A549 (cell line): ENCODE results near the gene HOXA2. TPM values are rescaled to one million over a fixed set of nuclear protein-coding genes. Genes with fewer than 3 reads are reported as not detected.

Experiments
- ATAC-seq, 2 experiments: fragments of 200-7000 bp in 1 of 2; fragments of >200 bp in 1 of 2; cut with Nextera tagmentation in 1 of 2; cut with Tn5 transposase in 1 of 2; 3 replicates each; pipeline versions ENCODE4 v1.8.0 to v1.9.1; 2018 to 2020; ENCODE audit warnings: mild to moderate bottlenecking in 1 of 2, moderate library complexity in 1 of 2
- CTCF ChIA-PET: fragments of 300-600 bp; sonication (Branson Sonifier 250); formaldehyde crosslinking; extraction: SDS; loops from one replicate; lab custom pipeline; 2021; ENCODE audit warnings: antibody characterized with exemption, inconsistent platforms; lab: Yijun Ruan, JAX
- POLR2A ChIA-PET: fragments of 350-600 bp; formaldehyde crosslinking; extraction: SDS; loops from one replicate; lab custom pipeline; 2021; ENCODE audit warnings: antibody characterized with exemption, inconsistent platforms; lab: Yijun Ruan, JAX
- DNase-seq, 2 experiments: peaks; one replicate each; pipeline versions ENCODE4 v3.0.0 to v3.0.0-alpha.2; 2011 to 2016; ENCODE audit warnings: low read depth in 1 of 2, low spot score in 1 of 2
- FAIRE-seq: peaks from 2 replicates; lab custom pipeline; 2011; peaks lifted over from hg19 to GRCh38; lab: Jason Lieb, UNC
- H3K27ac ChIP-seq, 2 experiments: fragments of >200 bp; sonication (Bioruptor Twin); formaldehyde crosslinking; 3 replicates each; pipeline ENCODE4 v1.5.1; 2016 to 2017
- H3K4me1 ChIP-seq: fragments of >200 bp; sonication (Bioruptor Twin); formaldehyde crosslinking; 3 replicates; pipeline ENCODE4 v1.6.1; 2016
- H3K4me2 ChIP-seq: fragments of >200 bp; sonication (Bioruptor Twin); formaldehyde crosslinking; 3 replicates; pipeline ENCODE4 v1.6.1; 2016
- H3K4me3 ChIP-seq: fragments of >200 bp; sonication (Bioruptor Twin); formaldehyde crosslinking; 3 replicates; pipeline ENCODE4 v1.5.1; 2016
- H3K9me3 ChIP-seq: fragments of >200 bp; sonication (Bioruptor Twin); formaldehyde crosslinking; 3 replicates; pipeline ENCODE4 v1.6.1; 2016
- BCL3 ChIP-seq: fragments of >200 bp; sonication (Bioruptor Twin); formaldehyde crosslinking; IDR thresholded peaks from 3 replicates; pipeline ENCODE4 v1.6.1; 2016
- CBX8 ChIP-seq: fragments of 200-600 bp; sonication (generic); IDR thresholded peaks from 2 replicates; pipeline ENCODE4 v1.6.1; 2016
- CEBPB ChIP-seq, 2 experiments: fragments of >200 bp in 1 of 2; sonication (Bioruptor Twin) in 1 of 2; formaldehyde crosslinking in 1 of 2; IDR thresholded peaks; 2 replicates each; pipeline ENCODE4 v1.6.1; 2012 to 2016
- CHD2 ChIP-seq: fragments of 150-350 bp; IDR thresholded peaks from 2 replicates; pipeline ENCODE4 v1.6.1; 2014; ENCODE audit warnings: low read length; ENCODE audit not compliant: partially characterized antibody
- EHF ChIP-seq: fragments of 250-450 bp; sonication (Bioruptor Pico); IDR thresholded peaks from 2 replicates; pipeline ENCODE4 v1.5.0; 2020; ENCODE audit warnings: mild to moderate bottlenecking
- EHMT2 ChIP-seq: fragments of 200-600 bp; sonication (generic); IDR thresholded peaks from 2 replicates; pipeline ENCODE4 v1.6.1; 2016; ENCODE audit warnings: antibody characterized with exemption, low read depth, mild to moderate bottlenecking, moderate library complexity
- EP300 ChIP-seq, 2 experiments: fragments of >200 bp; sonication (Bioruptor Twin); formaldehyde crosslinking; IDR thresholded peaks; 2 replicates in 1 of 2; 3 replicates in 1 of 2; pipeline ENCODE4 v1.6.1; 2016 to 2017
- ESRRA ChIP-seq: fragments of 150-350 bp; IDR thresholded peaks from 2 replicates; pipeline ENCODE4 v1.6.1; 2014; ENCODE audit warnings: mild to moderate bottlenecking, low read length, borderline replicate concordance
- HEYL ChIP-seq: fragments of 250-450 bp; sonication (Bioruptor Pico); IDR thresholded peaks from 2 replicates; pipeline ENCODE4 v1.8.0; 2021; ENCODE audit warnings: mild to moderate bottlenecking, moderate library complexity
- HOXB5 ChIP-seq: fragments of 250-450 bp; sonication (Bioruptor Pico); IDR thresholded peaks from 2 replicates; pipeline ENCODE4 v1.5.0; 2020; ENCODE audit warnings: mild to moderate bottlenecking, moderate library complexity
- KDM1A ChIP-seq: fragments of 200-600 bp; sonication (generic); IDR thresholded peaks from 2 replicates; pipeline ENCODE4 v1.6.1; 2016; ENCODE audit warnings: low read depth, mild to moderate bottlenecking
- KDM5A ChIP-seq: fragments of 200-600 bp; sonication (generic); IDR thresholded peaks from 2 replicates; pipeline ENCODE4 v1.6.1; 2016; ENCODE audit warnings: antibody characterized with exemption, mild to moderate bottlenecking
- MAFK ChIP-seq: fragments of 450-650 bp; IDR thresholded peaks from 2 replicates; pipeline ENCODE4 v1.6.1; 2014; ENCODE audit not compliant: partially characterized antibody
- MAZ ChIP-seq: fragments of 150-350 bp; IDR thresholded peaks from 2 replicates; pipeline ENCODE4 v1.6.1; 2014; ENCODE audit warnings: antibody characterized with exemption, low read depth, low read length, borderline replicate concordance
- PBX3 ChIP-seq: IDR thresholded peaks from 2 replicates; pipeline ENCODE4 v1.6.1; 2012
- PHF8 ChIP-seq: fragments of 200-600 bp; sonication (generic); IDR thresholded peaks from 2 replicates; pipeline ENCODE4 v1.6.1; 2016; ENCODE audit warnings: low read depth, mild to moderate bottlenecking, antibody characterized with exemption, moderate library complexity, borderline replicate concordance
- POLR2A ChIP-seq: IDR thresholded peaks from 2 replicates; pipeline ENCODE4 v1.6.1; 2012; ENCODE audit warnings: mild to moderate bottlenecking, low read length
- RAD21 ChIP-seq, 2 experiments: fragments of >200 bp in 1 of 2; sonication (Bioruptor Twin) in 1 of 2; formaldehyde crosslinking in 1 of 2; IDR thresholded peaks in 1 of 2; conservative IDR thresholded peaks in 1 of 2; 2 replicates in 1 of 2; 3 replicates in 1 of 2; pipeline ENCODE4 v1.6.1; 2012 to 2018; ENCODE audit warnings: inconsistent platforms in 1 of 2
- TFCP2L1 ChIP-seq: fragments of 250-450 bp; sonication (Bioruptor Pico); IDR thresholded peaks from 2 replicates; pipeline ENCODE4 v1.5.0; 2021; ENCODE audit warnings: mild to moderate bottlenecking
- TP53 ChIP-seq: fragments of 250-450 bp; sonication (Bioruptor Pico); IDR thresholded peaks from 2 replicates; pipeline ENCODE4 v1.5.0; 2021; ENCODE audit warnings: mild to moderate bottlenecking, moderate library complexity
- USF2 ChIP-seq: fragments of 450-650 bp; IDR thresholded peaks from 2 replicates; pipeline ENCODE4 v1.6.1; 2014; ENCODE audit warnings: antibody characterized with exemption
- ZC3H11A ChIP-seq: fragments of 450-650 bp; IDR thresholded peaks from 2 replicates; pipeline ENCODE4 v1.6.1; 2014; ENCODE audit warnings: antibody characterized with exemption, mild to moderate bottlenecking
- WGBS: methylation state at CpG from one replicate; pipeline ENCODE4 v1.1.6; 2017; ENCODE audit errors: missing lambda C conversion rate; 5-methylcytosine and 5-hydroxymethylcytosine counted together
- polyA plus RNA-seq, 4 experiments: library from polyadenylated mRNA; depleted of rRNA in 3 of 4; stranded (reverse); fragments of >200 nt; fragmentation: RNase III in 1 of 4; extraction: RNeasy Plus Mini Kit Qiagen cat#74134 plus additional on column Dnase treatment in 1 of 4; gene quantifications; 2 replicates in 3 of 4; 3 replicates in 1 of 4; pipeline ENCODE4 v1.2.3, GENCODE V29; 2011 to 2017

HOXA2 gene
- polyA plus RNA-seq, 2 of the 4 experiments (the other 2 are of a cell fraction): 1.3 to 2.1 TPM

- ChIA-PET POLR2A (no interaction called here), CTCF (interaction anchor here (0.6 to 1.5 kb wide), 3 partner anchors 10 to 394 kb away, joined by 3 to 5 read pairs (median 5); no protein-coding TSS in a partner anchor)
- H3K4me3 ChIP-seq: no peak overlapping the region
- DNase-seq (no peak), FAIRE-seq (no peak), ATAC-seq (peak; percentile 80 to 81)
- H3K4me2 ChIP-seq: peak overlapping the region; percentile 30
- no peaks in the 10 kb centered on the region for H3K9me3 ChIP-seq
- H3K27ac ChIP-seq: peak overlapping the region in 1 of 2 experiments; percentile 23; a peak in 2 of 6 replicates
- peaks cover 29% of the 10 kb centered on the region for H3K4me1 ChIP-seq
- TF ChIP-seq ZC3H11A: no peak
- TF ChIP-seq HOXB5 (CRISPR knock-in tag): no peak
- WGBS: 62% methylated on average over 4 of the region's 4 CpGs
These were observed 21.5 kb downstream of the HOXA2 start for GRCh38 chr7:27080844-27081436.

GRCh38 chr7:27079234-27079975 is 23.1 kb downstream of the HOXA2 start:
- Histone ChIP-seq H3K27ac (no peak overlapping the region), H3K4me2 (no peak overlapping the region), H3K9me3 (no peaks in the 10 kb centered on the region), H3K4me1 (peaks cover 29% of the 10 kb centered on the region), H3K4me3 (no peak overlapping the region)
- ChIA-PET CTCF (interaction anchor here (0.6 kb wide), 1 partner anchor 9 kb away, joined by 3 read pairs; no protein-coding TSS in a partner anchor), POLR2A (no interaction called here)
- WGBS: 83% methylated on average over 1 of the region's 1 CpG
- FAIRE-seq: no peak
- TF ChIP-seq TP53 (no peak), EHF (CRISPR knock-in tag) (no peak), CEBPB (IDR thresholded peaks at IDR 0.05) (no peak), CBX8 (no peak), MAZ (no peak), BCL3 (no peak), PBX3 (no peak), KDM1A (no peak), KDM5A (no peak), MAFK (no peak), CHD2 (no peak)
- no peak for ATAC-seq
- no peak for DNase-seq

- POLR2A ChIA-PET: no interaction called here
- Histone ChIP-seq H3K4me2 (no peak overlapping the region), H3K9me3 (no peaks in the 10 kb centered on the region), H3K4me1 (peaks cover 29% of the 10 kb centered on the region), H3K4me3 (no peak overlapping the region), H3K27ac (no peak overlapping the region)
- no peak for DNase-seq
- no peak for FAIRE-seq
- ATAC-seq: no peak
- TF ChIP-seq HOXB5 (CRISPR knock-in tag): no peak
- no peak for TF ChIP-seq KDM5A
- TF ChIP-seq RAD21 (conservative IDR thresholded peaks at IDR 0.05 in 1 of 2, IDR thresholded peaks at IDR 0.05 in 1 of 2): no peak
- no peak for TF ChIP-seq HEYL (CRISPR knock-in tag)
- TF ChIP-seq EP300 (IDR thresholded peaks at IDR 0.05): no peak
- TF ChIP-seq EHMT2: no peak
- TF ChIP-seq USF2: no peak
- no peak for TF ChIP-seq TFCP2L1 (CRISPR knock-in tag)
- no peak for TF ChIP-seq PHF8
- TF ChIP-seq ESRRA: no peak
- no peak for TF ChIP-seq POLR2A
- no peak for TF ChIP-seq ZC3H11A
- CTCF ChIA-PET: no interaction called here
- 90% methylated on average over 5 of the region's 5 CpGs for WGBS
These were observed 23.8 kb downstream of the HOXA2 start for GRCh38 chr7:27078616-27079233.
